SK-N-MC (cell line): ENCODE data around the gene PTPN11.

Experiments
- DNase-seq: peaks from one replicate; pipeline ENCODE4 v3.0.0-alpha.2; 2011; ENCODE audit warnings: low read depth, low spot score
- H3K27ac ChIP-seq: fragments of 200-600 bp; sonication (generic); 2 replicates; pipeline ENCODE4 v1.5.1; 2016; ENCODE audit warnings: mixed run types
- H3K36me3 ChIP-seq: fragments of 200-600 bp; sonication (generic); 2 replicates; pipeline ENCODE4 v1.6.1; 2017; ENCODE audit warnings: antibody characterized with exemption, low read length, mixed read lengths; ENCODE audit not compliant: insufficient read depth
- H3K4me3 ChIP-seq: fragments of 200-600 bp; sonication (generic); 2 replicates; pipeline ENCODE4 v1.5.1; 2016
- H3K9ac ChIP-seq: fragments of 200-600 bp; sonication (generic); 2 replicates; pipeline ENCODE4 v1.8.0; 2017; ENCODE audit warnings: mixed run types, mixed read lengths; ENCODE audit not compliant: insufficient read length
- H3K9me3 ChIP-seq: fragments of 200-600 bp; sonication (generic); 2 replicates; pipeline ENCODE4 v1.6.1; 2017; ENCODE audit warnings: low read depth, mild to moderate bottlenecking, antibody characterized with exemption, low read length, moderate library complexity, mixed read lengths
- EZH2 ChIP-seq: fragments of 200-600 bp; sonication (generic); IDR thresholded peaks from one replicate; pipeline ENCODE4 v1.6.1; 2017; ENCODE audit warnings: antibody characterized with exemption
- FOXP2 ChIP-seq: optimal IDR thresholded peaks from 2 replicates; pipeline ENCODE3; 2011; ENCODE audit warnings: mild to moderate bottlenecking, moderate library complexity; ENCODE audit not compliant: insufficient read depth; ENCODE audit errors: extremely low read length, control extremely low read depth
- POLR2AphosphoS5 ChIP-seq: IDR thresholded peaks from 2 replicates; pipeline ENCODE4 v1.6.1; 2012; ENCODE audit warnings: mild to moderate bottlenecking, low read depth, low read length, borderline replicate concordance

Gene PTPN11

GRCh38 chr12:112533528-112533927, 114.8 kb downstream of the PTPN11 start:
- H3K4me3 ChIP-seq = no peak overlapping the region
- DNase-seq = no peak
- TF ChIP-seq EZH2 (no peak), POLR2AphosphoS5 (no peak), FOXP2 (no peak)
- H3K9me3 ChIP-seq = peaks cover 2% of the 10 kb centered on the region; the same call in 1 of the 2 replicates
- H3K36me3 ChIP-seq = no peaks in the 10 kb centered on the region
- H3K9ac ChIP-seq = no peak overlapping the region
- peak overlapping the region; percentile 48 for H3K27ac ChIP-seq

GRCh38 chr12:112535017-112535416, 116.3 kb downstream of the PTPN11 start:
- H3K27ac ChIP-seq = peak overlapping the region; percentile 100
- TF ChIP-seq POLR2AphosphoS5 (no peak), FOXP2 (no peak), EZH2 (no peak)
- no peak overlapping the region for H3K9ac ChIP-seq
- H3K9me3 ChIP-seq = peaks cover 2% of the 10 kb centered on the region; the same call in 1 of the 2 replicates
- no peaks in the 10 kb centered on the region for H3K36me3 ChIP-seq
- DNase-seq = no peak
- H3K4me3 ChIP-seq = no peak overlapping the region

- peak overlapping the region; percentile 74 for H3K9ac ChIP-seq
- no peak for DNase-seq
- no peak for TF ChIP-seq EZH2
- TF ChIP-seq FOXP2 = no peak
- TF ChIP-seq POLR2AphosphoS5 = no peak; the same call in 1 of the 2 replicates
- H3K4me3 ChIP-seq = no peak overlapping the region
- H3K27ac ChIP-seq = peak overlapping the region; percentile 100
- H3K36me3 ChIP-seq = no peaks in the 10 kb centered on the region
- H3K9me3 ChIP-seq = peaks cover 2% of the 10 kb centered on the region; the same call in 1 of the 2 replicates
Observed at GRCh38 chr12:112535637-112536366, 117.1 kb downstream of the PTPN11 start.

- Histone ChIP-seq H3K9me3 (no peaks in the 10 kb centered on the region), H3K27ac (peak overlapping the region; percentile 100), H3K4me3 (no peak overlapping the region), H3K9ac (peak overlapping the region; percentile 74), H3K36me3 (no peaks in the 10 kb centered on the region)
- DNase-seq = no peak
- TF ChIP-seq FOXP2 (no peak), POLR2AphosphoS5 (no peak), EZH2 (no peak)
Observed at GRCh38 chr12:112536367-112536730, 117.6 kb downstream of the PTPN11 start.

- H3K4me3 ChIP-seq = peak overlapping the region; percentile 50; the same call in 1 of the 2 replicates
- peak overlapping the region; percentile 74 for H3K9ac ChIP-seq
- DNase-seq = peak; percentile 95
- H3K36me3 ChIP-seq = no peaks in the 10 kb centered on the region
- TF ChIP-seq POLR2AphosphoS5 = peak; percentile 38; the same call in 1 of the 2 replicates
- no peak for TF ChIP-seq EZH2
- TF ChIP-seq FOXP2 = peak; percentile 29
- H3K9me3 ChIP-seq = no peaks in the 10 kb centered on the region
- H3K27ac ChIP-seq = peak overlapping the region; percentile 100
Observed at GRCh38 chr12:112537710-112538396, 119.1 kb downstream of the PTPN11 start.

- Histone ChIP-seq H3K27ac (peak overlapping the region; percentile 100), H3K4me3 (peak overlapping the region; percentile 23; the same call in 1 of the 2 replicates), H3K36me3 (no peaks in the 10 kb centered on the region), H3K9ac (peak overlapping the region; percentile 72), H3K9me3 (no peaks in the 10 kb centered on the region)
- DNase-seq = no peak
- TF ChIP-seq POLR2AphosphoS5 (no peak), EZH2 (no peak), FOXP2 (no peak)
Observed at GRCh38 chr12:112538740-112539139, 120.0 kb downstream of the PTPN11 start.

- Histone ChIP-seq H3K4me3 (no peak overlapping the region), H3K36me3 (no peaks in the 10 kb centered on the region), H3K27ac (peak overlapping the region; percentile 100), H3K9ac (peak overlapping the region; percentile 46), H3K9me3 (no peaks in the 10 kb centered on the region)
- TF ChIP-seq EZH2 (no peak), FOXP2 (no peak), POLR2AphosphoS5 (no peak)
- no peak for DNase-seq
Observed at GRCh38 chr12:112539221-112539620, 120.5 kb downstream of the PTPN11 start.

GRCh38 chr12:112540021-112540420, 121.3 kb downstream of the PTPN11 start:
- no peak overlapping the region for H3K9ac ChIP-seq
- no peak for DNase-seq
- no peak overlapping the region for H3K4me3 ChIP-seq
- no peaks in the 10 kb centered on the region for H3K36me3 ChIP-seq
- no peaks in the 10 kb centered on the region for H3K9me3 ChIP-seq
- peak overlapping the region; percentile 100 for H3K27ac ChIP-seq
- TF ChIP-seq EZH2 = no peak
- no peak for TF ChIP-seq POLR2AphosphoS5
- no peak for TF ChIP-seq FOXP2

GRCh38 chr12:112543751-112544150, 125.0 kb downstream of the PTPN11 start:
- H3K4me3 ChIP-seq = no peak overlapping the region
- peak; percentile 55 for DNase-seq
- TF ChIP-seq POLR2AphosphoS5 = no peak
- TF ChIP-seq EZH2 = no peak
- TF ChIP-seq FOXP2 = no peak
- no peak overlapping the region for H3K9ac ChIP-seq
- H3K27ac ChIP-seq = peak overlapping the region; percentile 78
- H3K9me3 ChIP-seq = no peaks in the 10 kb centered on the region
- H3K36me3 ChIP-seq = no peaks in the 10 kb centered on the region
